Anterior cingulate cortex (tissue), 58 donors: ENCODE measurements around the gene SLC19A1.
A peak's percentile ranks its signal among the peaks of the same experiment; 100 is the strongest.

Experiments
- DNase-seq, 58 donors: peaks; one replicate each; lab custom pipeline; 2025; lab: John Stamatoyannopoulos, UW

Gene SLC19A1

GRCh38 chr21:45473496-45474322, 68.5 kb downstream of the SLC19A1 start:
- no peak for DNase-seq

DNA sequence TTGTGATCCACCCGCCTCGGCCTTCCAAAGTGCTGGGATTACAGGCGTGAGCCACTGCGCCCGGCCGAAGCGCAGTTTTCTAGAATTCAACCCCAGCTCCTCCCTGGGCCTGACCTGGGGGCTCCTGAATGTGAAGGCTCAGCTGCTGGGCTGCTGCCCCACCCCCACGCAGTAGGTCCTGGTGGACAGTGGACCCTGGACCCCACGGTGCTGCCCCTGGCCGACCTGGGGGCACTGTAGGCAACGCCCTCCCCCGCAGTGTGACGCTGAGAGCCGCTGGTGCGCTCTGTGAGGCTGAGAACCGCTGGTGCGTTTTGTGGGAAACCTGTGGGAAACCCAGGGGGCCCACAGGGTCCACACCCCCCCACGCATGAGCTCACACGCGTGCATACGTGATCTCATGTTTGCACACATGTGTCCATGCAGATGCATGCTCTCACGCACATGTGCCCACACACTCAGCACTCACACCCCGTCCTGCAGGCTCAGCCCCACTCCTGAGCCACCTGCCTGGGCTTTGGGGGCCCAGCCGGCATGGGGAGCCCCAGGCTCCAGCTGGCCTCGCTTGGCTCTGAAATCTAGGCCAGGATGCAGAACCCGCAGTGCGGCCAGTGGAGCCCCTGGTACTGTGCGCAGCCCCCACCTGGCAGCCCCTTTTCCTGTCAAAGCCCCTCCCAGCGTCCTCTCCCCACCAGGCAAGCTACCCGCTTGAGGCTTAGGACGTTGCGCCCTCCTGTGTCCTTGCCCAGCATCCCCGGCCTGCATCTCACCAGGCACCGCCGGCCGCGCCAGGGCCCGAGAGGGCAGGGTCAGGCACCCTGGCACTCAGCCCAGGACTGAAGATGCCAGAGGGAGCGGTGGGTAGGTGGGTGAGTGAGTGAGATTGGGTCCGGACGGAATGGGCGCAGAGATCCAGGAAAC, 69.5 kb downstream of the SLC19A1 start:
- peak in 14 of 58 donors; percentile 10 to 63 (median 32) for DNase-seq

- DNase-seq: peak in 1 of 58 donors; percentile 34
Observed at GRCh38 chr21:45471525-45472221, 70.6 kb downstream of the SLC19A1 start.

- DNase-seq: peak in 4 of 58 donors; percentile 15 to 45 (median 26)
Observed at GRCh38 chr21:45470773-45471524, 71.3 kb downstream of the SLC19A1 start.

DNA sequence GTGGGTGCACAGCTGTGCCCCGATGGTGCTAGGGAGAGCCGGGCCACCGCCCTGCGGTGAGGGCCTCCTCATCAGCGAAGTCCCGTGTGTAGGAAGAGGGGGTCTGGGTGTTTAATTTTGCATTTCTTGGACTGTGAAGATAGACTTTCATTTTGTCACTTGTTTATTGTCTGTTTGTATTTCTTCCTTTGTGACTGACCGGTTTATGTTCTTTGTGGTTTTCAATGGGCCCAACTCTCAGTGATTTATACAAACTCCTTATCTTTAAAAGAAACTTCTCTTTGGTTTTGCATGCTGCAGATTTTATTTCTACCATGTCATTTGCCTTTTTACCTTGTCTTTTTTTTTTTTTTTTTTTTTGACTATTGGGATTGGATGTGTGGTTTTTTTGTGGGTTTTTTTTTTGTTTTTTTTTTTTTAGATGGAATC, 72.1 kb downstream of the SLC19A1 start:
- no peak for DNase-seq

DNA sequence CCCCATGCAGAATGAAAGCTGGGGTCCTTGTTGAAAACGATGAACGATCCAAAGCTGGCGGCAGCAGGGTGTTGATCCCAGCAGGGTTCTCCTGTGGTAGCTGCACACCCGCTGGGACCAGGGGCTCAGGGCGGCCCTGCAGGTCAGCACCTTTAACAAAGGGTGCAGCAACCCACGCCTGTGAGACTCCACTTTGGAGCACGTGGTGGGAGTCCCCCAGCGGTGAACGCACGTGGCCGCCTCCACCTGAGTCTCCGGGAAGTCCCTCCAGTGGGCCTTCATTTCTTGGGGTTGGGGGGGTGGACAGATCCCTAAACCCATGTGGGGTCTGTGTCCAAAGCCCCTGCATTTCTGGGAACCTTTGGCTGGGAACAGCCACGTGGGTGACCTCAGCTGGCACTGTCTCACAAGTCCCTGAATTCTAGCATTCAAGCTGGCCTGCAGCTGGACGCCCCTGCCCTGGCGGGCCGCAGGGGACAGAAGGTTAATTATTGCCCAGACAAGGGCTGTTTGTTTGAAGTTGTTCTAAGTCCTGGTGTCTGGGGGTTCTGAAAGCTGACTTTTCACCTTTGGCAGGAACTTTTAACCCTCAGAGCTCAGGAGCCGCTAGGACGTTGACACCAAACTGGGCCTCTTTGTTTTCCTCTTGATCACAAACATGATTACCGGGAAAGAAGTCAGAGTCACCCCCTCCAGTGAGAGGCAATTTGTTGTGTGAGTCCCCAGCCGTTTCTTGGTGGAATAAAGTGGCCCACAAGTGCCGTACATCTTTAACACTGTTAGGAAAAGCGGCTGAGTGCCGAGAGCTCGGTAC, 72.8 kb downstream of the SLC19A1 start:
- peak in 36 of 58 donors; percentile 6 to 83 (median 56) for DNase-seq

- no peak for DNase-seq
Observed at GRCh38 chr21:45468971-45469272, 73.3 kb downstream of the SLC19A1 start.

- DNase-seq: no peak
Observed at GRCh38 chr21:45468051-45468970, 73.9 kb downstream of the SLC19A1 start.

DNA sequence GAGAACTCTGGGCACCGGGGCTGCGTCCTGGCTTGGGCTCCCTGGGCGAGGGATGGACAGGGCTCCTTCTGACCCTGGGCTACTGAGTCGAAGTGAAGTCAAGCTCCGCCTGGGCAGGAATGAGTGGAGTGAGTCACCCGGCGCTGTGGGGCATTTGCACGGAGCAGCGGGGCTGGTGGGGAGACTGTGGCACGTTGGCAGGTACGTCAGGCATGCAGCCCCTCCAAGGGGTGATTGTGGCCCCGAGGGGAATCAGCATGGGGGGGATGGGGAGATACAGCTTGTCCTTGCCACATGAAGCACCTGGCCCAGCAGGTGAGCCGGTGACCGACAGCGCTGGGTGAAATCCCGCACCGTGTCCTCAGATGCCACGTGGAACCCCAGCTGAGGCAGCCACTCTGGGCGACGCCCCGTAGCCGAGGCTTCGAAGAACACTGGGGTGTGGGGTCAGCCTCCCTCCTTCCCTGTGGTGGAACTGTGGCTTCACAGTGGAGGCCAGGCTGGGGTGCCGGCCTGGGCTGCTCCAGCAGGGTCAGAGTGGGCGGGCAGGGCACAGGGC, 74.9 kb downstream of the SLC19A1 start:
- peak in 1 of 58 donors; percentile 43 for DNase-seq

- DNase-seq: peak in 1 of 58 donors; percentile 20
Observed at GRCh38 chr21:45466330-45467220, 75.7 kb downstream of the SLC19A1 start.

DNA sequence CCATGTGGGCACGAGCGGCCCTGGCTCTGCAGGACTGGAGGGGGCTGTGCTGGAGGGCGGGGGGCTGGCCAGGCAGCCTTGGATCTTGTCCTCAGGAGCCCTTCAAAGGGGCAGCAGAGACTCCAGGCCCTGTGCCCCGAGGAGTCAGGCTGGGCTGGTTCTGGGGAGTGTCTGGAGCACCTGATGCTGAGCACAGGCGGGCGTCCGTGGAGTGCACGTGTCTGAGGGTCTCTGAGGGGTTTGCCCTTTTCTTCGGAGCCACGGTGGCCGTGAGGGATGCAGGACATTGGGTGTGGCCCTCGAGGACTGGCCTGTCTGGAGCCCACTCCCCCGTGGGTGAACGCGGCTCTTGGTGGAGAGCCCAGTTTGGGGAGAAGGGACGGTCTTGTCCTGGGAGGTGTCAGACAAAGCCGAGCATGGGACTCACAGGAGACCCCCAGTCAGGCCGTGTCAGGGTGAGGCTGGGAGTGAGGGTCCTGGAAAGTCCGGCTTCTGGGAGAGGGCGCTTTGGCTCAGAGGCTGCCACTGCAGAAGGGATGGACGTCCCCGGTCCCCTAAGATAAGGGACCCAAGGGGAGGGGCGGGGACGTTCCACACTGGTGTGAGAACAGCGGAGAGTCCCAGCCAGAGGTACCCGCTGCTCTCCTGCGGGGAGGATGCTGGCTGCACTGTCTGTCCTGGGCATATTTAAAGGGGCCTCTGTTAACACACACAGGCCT, 76.5 kb downstream of the SLC19A1 start:
- no peak for DNase-seq

- DNase-seq: no peak
Observed at GRCh38 chr21:45465105-45465504, 77.1 kb downstream of the SLC19A1 start.

DNA sequence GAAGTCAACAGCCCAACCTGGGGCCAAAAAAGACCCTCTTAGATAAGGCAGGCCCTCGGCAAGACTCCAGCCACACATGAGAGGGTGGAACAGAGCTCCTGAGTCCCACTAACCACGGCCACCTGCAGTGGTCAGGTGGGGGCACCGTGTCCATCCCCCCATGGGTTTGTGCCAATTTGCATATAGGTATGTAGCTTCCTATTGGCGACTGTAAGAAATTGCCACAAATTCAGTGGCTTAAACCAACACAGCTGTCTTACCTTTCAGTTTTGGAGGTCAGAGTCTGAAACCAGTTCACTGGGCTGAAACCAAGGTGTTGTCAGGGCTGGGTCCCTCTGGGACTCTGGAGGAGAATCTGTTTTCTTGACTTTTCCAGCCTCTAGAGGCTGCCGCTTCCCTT, 77.9 kb downstream of the SLC19A1 start:
- DNase-seq: no peak

DNA sequence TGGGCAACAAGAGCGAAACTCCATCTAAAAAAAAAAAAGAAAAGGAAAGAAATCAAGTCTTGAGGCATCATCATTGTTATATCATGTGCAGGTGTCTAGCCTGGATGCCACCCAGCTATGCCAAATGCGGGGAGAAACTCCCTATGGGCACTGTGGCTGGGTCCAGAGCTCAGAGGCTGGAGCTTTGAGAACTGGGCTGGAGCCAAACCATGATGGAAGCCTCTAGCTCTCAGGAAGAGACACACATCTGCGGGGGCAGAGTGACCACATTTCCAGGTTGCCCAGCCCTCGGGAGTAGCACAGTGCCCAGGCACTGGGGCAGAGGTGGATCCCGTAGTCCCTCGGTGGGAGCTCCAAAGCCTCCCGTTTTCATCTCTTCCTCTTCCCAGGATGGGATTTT, 78.4 kb downstream of the SLC19A1 start:
- no peak for DNase-seq

DNA sequence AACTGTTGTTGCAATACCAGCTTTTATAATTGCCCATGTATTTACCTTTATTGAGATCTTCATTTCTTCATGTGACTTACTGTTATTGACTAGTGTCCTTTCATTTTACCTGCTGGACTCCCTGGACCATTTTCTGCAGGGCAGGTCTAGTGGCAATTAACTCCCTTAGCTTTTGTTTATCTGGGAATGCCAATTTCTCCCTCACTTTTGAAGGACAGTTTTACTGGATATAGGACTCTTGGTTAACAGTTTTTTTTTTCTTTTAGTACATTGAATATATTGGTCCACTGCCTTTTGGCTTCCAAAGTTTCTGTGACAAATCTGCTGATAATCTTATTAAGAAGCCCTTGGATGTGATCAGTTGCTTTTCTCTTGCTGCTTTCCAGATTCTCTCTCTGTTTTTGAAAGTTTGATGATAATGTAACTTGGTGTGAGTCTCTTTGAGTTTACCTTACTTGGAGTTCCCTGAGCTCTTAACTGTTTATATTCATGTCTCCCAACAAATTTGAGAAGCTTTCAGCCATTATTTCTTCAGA, 80.4 kb downstream of the SLC19A1 start:
- no peak for DNase-seq

DNA sequence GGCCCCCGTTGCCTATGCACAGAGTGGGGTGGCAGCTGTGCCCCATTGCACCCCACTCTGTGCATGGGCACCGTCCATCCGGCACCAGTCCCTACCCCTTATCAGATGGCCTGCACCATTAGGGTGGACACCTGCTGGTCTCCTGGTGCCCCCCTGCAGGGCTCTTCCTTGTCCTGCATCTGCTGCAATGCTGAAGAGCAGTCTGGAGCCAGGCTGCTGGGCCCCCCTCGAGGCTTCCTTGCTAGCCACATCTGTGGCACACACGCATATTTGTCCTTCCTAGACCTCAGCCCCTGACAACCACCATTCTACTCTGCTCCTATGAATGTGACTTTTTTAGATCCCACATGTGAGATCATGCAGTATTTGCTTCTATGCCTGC, 80.9 kb downstream of the SLC19A1 start:
- DNase-seq: no peak
